ENCODE data around the gene RIMBP2.

DNA sequence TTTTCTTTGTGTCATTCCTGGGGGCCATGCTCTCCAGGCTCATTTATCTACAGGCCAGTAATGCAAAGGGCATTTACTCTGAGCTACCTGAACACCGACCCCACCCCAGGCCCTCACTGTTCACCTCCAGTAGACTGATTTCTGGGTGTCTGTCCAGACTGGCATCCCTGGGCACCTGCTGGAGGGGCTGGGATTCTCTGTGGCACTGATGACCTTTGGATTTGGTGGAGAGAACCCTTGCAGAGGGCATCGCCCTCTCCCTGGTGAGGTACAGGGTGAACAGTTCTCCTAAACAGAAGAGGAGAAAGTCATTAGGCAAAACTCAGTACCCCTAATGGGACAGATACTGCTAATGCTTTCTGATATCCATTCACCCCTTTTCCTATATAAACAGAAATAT lies 27.1 kb upstream of the RIMBP2 start:
- TF ChIP-seq, protein P1, sequence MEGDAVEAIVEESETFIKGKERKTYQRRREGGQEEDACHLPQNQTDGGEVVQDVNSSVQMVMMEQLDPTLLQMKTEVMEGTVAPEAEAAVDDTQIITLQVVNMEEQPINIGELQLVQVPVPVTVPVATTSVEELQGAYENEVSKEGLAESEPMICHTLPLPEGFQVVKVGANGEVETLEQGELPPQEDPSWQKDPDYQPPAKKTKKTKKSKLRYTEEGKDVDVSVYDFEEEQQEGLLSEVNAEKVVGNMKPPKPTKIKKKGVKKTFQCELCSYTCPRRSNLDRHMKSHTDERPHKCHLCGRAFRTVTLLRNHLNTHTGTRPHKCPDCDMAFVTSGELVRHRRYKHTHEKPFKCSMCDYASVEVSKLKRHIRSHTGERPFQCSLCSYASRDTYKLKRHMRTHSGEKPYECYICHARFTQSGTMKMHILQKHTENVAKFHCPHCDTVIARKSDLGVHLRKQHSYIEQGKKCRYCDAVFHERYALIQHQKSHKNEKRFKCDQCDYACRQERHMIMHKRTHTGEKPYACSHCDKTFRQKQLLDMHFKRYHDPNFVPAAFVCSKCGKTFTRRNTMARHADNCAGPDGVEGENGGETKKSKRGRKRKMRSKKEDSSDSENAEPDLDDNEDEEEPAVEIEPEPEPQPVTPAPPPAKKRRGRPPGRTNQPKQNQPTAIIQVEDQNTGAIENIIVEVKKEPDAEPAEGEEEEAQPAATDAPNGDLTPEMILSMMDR (IDR thresholded peaks at IDR 0.05), result no peak
- TF ChIP-seq EZH2 (IDR thresholded peaks at IDR 0.05), result no peak
